CD4-positive, alpha-beta T cell treated with Interferon alpha-2 for 1 hour (primary cell): ENCODE results near the gene CPNE4.
"Not testable (repeated sequence)": the region's sequence is repeated elsewhere in the genome, so short reads cannot be mapped to it uniquely, and the experiment has no call there.

Source experiments
- DNase-seq, 2 donors: peaks; one replicate each; pipeline ENCODE4 v3.0.0-alpha.2; 2020 to 2022

The CPNE4 gene

GRCh38 chr3:131957511-131957910 lies 77.3 kb downstream of the CPNE4 start:
- no peak for DNase-seq

DNA sequence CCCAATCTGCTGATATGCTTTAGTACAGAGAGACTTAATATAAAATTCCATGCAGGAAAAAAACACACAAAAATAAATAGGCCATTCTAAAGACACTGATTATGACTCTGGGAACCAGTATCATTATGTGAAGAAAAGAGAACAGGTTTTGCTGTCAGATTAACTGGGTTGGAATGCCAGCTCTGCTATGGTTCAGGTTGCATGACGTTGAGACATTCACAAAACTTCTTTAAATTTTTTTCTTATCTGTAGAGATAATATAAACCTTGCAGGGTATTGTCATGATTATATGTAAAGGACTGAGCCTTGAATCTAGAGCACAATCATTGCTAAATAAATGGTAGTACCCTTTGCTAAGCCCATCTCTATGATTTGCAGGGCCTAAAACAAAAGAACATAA lies 86.0 kb downstream of the CPNE4 start:
- no peak for DNase-seq

DNA sequence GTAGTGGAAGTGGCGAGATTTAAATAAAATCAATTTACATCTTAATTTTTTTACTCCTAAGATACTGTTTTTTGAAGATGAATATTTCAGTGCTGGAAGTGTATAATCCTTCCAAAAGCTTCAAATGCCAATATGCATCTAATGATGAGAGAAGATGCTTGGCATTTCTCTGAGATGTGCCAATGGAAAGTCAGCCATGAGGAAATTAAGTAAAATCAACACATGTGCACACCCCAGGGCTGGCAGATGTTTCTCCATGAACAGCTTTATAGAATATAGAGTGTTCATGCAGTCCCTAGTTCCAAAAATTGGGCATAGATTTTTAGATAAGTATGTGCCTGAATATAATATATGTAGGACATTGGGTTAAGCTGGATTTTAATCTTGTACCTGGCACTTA lies 90.1 kb downstream of the CPNE4 start:
- no peak for DNase-seq

GRCh38 chr3:131933665-131934064 lies 101.1 kb downstream of the CPNE4 start:
- no peak for DNase-seq

DNA sequence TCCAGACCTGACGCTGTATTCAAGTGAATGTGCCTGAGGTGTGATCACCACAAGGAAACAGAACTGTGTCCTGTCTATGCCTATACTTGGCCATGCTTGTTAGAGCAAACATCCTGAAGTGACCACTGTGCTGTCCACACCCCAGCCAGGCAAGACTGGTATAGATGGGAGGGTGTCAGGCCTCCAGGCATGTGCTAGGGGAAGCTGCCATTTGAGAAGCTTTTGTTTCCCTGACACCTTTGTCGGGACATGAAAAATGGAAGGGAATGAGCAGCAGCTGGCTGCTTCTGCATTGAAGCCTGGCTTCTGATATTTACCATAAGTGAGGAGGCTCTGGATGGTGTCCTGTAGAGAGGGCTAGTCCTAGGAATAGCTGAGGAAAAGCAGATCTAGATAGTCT lies 106.2 kb downstream of the CPNE4 start:
- DNase-seq: no peak

- no peak for DNase-seq
Observed at GRCh38 chr3:131925571-131925970, 109.2 kb downstream of the CPNE4 start.

DNA sequence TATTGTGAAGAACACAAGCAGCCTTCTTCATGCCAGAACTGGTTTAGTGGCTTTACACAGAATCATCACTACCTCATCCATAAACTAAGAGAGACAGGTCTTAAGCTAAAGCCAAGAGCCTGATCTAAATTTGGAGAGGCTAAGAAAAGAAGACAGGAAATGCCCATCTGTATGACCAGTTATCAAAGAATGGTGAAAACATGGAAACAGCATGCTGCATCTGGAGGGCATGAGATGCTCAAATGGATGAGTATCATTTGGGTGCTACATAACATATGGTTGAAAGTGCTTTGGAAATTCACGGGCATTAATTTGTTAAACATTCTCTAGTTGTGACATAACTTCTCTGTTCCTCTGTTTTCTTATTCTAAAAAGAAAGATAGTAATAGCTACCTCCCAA lies 112.5 kb downstream of the CPNE4 start:
- DNase-seq: no peak

DNA sequence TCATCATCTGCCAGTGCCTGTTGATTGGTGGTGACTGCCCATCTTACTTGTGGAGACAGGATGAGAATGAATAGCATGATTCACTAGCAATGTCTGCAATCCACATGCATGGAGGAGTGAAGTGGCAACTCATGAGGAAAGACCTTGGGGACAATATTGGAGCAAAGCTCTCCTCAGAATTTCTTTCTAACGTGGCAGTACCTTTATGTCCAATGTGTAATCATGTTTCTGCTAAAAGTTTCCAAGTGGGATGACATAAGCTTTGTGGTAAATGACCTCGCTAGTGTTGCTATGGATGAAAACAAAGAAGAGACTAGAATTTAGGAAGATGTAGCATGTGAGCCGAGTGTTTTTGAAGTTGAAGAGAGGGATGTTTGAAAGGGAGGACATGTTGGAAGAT lies 117.8 kb downstream of the CPNE4 start:
- no peak for DNase-seq

GRCh38 chr3:131914090-131914691 lies 120.6 kb downstream of the CPNE4 start:
- no peak for DNase-seq

DNA sequence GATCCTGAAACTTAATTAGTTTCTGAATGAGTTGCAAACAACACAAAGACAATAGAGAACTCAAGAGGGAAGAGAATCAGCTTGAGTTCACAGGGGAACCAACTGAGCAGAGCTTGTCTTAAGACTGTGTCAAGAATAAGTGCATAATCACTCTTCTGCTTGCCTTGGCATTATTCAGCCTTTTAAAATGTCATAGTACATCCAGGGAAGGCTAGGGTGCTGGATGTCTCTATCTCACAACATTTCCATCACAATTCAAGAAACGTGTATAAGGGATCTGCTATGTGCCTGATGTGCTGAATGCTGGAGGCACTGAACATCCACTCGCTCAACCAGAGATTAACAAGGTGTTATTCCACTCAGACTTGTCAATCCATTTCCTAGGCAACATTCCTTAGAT lies 122.6 kb downstream of the CPNE4 start:
- no peak for DNase-seq

GRCh38 chr3:131907796-131908195 lies 127.0 kb downstream of the CPNE4 start:
- DNase-seq: no peak

DNA sequence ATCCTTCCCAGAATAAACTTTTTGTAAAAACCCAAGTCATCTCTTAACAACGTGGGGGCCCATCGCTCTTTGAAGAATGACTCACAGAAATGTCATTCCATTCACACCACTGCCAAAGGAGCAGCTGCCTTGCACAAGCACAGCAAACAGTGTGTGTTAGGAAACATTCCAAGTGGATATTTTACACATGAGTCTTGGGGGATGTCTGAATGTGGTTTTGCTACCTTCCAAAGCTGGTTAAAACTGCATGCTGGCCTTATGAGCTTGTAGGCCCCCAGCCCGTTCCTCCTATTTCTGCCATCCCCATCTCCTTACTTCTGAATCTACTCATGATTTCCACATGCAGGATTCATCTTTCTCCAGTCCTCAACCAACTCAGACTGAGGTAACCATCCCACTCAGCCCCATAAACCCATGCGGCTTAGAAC lies 130.8 kb downstream of the CPNE4 start:
- no peak for DNase-seq

DNA sequence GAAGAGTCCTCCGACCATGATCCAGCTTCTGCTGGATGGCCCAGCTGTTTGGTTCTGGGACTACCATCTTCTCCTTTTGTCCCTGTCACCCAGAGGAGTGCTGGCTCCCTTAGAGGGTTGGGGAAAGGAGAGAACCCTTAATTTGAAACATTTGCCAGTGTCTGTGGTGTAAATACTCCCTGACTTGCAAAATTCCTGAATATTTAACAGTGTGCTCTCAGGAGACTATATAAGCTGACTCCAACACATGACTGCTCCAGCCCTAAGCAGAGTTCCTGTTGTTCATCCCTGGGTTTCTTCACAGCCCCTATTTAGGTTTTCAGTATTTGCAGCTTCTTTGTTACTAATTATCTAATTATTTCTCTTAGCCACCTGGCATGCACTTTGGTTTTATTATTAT lies 133.1 kb downstream of the CPNE4 start:
- DNase-seq: no peak

DNA sequence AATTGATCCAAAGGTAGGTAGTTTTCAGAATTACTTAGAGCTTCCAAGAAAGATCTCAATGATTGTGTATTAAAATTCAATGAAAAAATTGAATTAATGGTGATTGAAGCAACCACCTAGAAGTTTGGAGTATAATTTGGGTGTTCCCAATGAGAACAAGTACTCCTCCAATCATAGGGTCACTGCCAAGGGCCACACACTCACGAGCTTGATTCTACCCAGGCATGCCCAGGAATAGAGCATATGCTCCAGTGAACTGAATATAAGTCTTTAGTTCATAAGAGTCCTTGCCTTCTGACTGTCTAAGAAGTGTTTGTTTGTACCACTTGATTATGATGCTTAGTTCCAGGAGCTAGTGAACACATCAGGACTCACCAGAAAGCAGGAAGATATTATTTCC lies 133.9 kb downstream of the CPNE4 start:
- DNase-seq: no peak

DNA sequence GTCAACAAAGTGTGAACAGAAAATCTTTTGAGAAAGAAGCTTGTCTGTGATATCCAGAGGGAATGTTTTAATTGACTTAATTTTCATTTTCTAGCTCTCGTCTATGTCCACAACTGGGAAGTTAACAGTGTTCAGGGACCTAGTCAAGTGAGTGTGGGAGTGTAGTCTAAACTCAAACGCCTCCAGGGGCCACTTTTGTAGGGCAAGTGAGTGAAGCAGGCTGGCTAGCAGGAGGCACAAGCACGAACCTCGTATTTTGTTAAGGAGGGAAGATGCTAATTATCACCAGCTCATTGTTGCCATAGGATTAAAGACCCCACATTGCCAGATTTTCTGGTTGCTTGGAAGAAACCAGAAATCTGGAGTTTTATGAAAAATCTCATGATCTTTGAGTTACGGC lies 135.8 kb downstream of the CPNE4 start:
- DNase-seq: no peak

DNA sequence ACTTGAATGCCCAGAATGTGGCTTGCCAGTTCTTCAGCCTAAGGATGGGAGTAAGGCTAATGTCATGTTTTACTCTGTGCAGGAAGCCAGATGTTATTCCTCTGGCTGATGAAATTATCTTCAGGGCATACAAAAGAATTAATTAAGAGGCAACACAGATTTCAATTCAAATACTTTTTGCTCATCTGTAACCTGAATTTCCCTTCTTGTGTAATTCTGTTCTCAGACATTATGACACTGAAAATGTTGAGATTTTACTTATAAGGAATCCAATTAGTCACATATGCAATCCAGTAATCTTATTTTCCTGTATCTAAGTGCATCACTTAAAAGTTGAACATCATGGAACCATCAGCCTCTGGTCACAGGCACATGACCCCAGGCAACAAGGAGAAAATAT lies 136.5 kb downstream of the CPNE4 start:
- no peak for DNase-seq

- DNase-seq: no peak
Observed at GRCh38 chr3:131896285-131896684, 138.5 kb downstream of the CPNE4 start.

GRCh38 chr3:131895766-131896165 lies 139.0 kb downstream of the CPNE4 start:
- no peak for DNase-seq

DNA sequence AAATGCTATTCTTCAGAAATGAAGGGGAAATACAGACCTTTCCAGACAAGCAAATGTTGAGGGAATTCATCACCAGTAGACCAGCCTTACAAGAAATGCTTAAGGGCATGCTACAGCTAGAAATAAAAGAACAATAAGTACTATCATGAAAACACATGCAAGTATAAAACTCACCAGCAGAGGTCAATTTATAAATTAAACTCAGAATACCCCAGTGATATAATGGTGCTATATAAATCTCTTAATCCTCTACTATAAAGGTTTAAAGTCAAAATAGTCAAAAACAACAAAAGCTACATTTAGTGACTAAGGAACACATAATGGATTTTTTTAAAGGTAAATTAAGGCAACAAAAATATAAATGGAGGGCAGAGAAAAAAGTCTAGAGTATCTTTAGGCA lies 142.5 kb downstream of the CPNE4 start:
- no peak for DNase-seq

DNA sequence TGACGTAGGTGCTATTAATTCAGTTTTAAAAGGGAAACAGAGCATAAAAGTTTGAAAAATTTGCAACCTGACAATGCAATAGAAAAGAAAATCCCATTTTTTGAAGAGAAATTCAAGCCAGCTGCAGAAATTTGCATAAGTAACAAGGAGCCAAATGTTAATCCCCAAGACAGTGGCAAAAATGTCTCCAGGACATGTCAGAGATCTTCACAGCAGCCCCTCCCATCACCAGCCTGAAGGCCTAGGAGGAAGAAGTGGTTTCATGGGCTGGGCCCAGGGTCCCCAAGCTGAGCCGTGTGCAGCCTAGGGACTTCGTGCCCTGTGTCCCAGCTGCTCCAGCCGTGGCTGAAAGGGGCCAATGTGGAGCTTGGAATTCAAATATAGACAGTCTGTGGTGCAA lies 148.9 kb downstream of the CPNE4 start:
- not testable (repeated sequence) for DNase-seq

GRCh38 chr3:131883711-131884407 lies 151.0 kb downstream of the CPNE4 start:
- DNase-seq: no peak

- no peak for DNase-seq
Observed at GRCh38 chr3:131883086-131883485, 151.7 kb downstream of the CPNE4 start.

DNA sequence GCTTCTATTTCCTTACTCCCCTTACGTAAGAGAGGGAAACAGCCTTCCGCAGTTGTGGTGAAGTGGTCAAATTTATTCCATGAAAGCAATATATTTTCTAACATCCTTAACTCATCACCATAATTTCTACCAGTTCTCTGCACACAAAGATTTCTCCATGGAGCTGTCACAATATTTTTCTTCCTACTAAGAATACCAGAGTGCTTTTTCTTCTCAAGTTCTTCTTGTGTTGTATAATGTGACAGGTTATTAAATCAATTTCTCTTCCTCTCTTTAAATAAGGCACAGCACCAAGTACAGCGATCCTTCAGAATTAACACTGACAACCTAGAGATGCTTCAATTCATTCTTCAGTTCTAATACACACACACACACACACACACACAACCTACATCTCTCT lies 153.0 kb downstream of the CPNE4 start:
- no peak for DNase-seq

DNA sequence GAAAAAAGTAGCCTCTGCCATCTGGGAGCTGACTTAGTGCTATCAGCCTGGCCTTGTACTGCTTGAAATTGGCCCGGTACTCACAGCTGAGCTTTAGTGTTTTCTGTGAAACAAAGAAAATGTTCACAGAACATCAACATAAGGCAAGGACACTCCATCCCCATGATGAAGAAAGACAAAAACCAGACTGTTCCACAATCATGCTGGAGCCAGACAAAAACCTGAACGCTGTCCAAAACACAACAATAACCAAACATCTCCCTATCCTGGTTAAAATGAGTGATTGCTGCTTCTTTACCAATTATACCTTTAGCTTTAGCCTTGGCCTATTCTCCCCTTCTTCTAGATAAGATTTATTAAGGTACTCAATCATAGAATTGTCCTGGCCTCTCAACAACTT lies 153.9 kb downstream of the CPNE4 start:
- no peak for DNase-seq

- DNase-seq: no peak
Observed at GRCh38 chr3:131868203-131868602, 166.6 kb downstream of the CPNE4 start.
